Suprapubic skin (tissue), 4 donors: Measurements from ENCODE around the gene CMTR2. TPM values are rescaled to one million over a fixed set of nuclear protein-coding genes. Genes with fewer than 3 reads are reported as not detected.
A peak's percentile ranks its signal among the peaks of the same experiment; 100 is the strongest.
"Not testable (repeated sequence)": the region's sequence is repeated elsewhere in the genome, so short reads cannot be mapped to it uniquely, and the experiment has no call there.

Experiments
- DNase-seq, 2 donors: peaks; one replicate each; pipeline ENCODE4 v3.0.0-alpha.2; 2019; ENCODE audit warnings: low spot score in 2 of 2
- H3K27ac ChIP-seq: fragments of 200-600 bp; sonication (generic); one replicate; pipeline ENCODE4 v1.5.1; 2019
- H3K27me3 ChIP-seq: fragments of 200-600 bp; sonication (generic); one replicate; pipeline ENCODE4 v1.5.1; 2019
- H3K36me3 ChIP-seq: fragments of 200-600 bp; sonication (generic); one replicate; pipeline ENCODE4 v1.5.1; 2019
- H3K4me1 ChIP-seq: fragments of 200-600 bp; sonication (generic); one replicate; pipeline ENCODE4 v1.5.1; 2019
- H3K4me3 ChIP-seq: fragments of 200-600 bp; sonication (generic); one replicate; pipeline ENCODE4 v1.5.1; 2019; ENCODE audit warnings: mild to moderate bottlenecking
- H3K9me3 ChIP-seq: fragments of 200-600 bp; sonication (generic); one replicate; pipeline ENCODE4 v1.5.1; 2019
- CTCF ChIP-seq, 2 donors: fragments of 200-600 bp in 1 of 2; fragments of 450-650 bp in 1 of 2; sonication (generic) in 1 of 2; IDR thresholded peaks; one replicate each; pipeline ENCODE4 v1.5.1; 2016 to 2019; ENCODE audit warnings: antibody characterized with exemption in 2 of 2, mild to moderate bottlenecking in 1 of 2, moderate library complexity in 1 of 2
- EP300 ChIP-seq: sonication (generic); formaldehyde crosslinking; IDR thresholded peaks from one replicate; pipeline ENCODE4 v1.6.1; 2017; ENCODE audit warnings: antibody characterized with exemption
- POLR2A ChIP-seq, 2 donors: fragments of 450-650 bp; IDR thresholded peaks; one replicate each; pipeline ENCODE4 v1.6.1; 2017; ENCODE audit warnings: antibody characterized with exemption in 2 of 2, mild to moderate bottlenecking in 2 of 2, moderate library complexity in 2 of 2
- POLR2AphosphoS5 ChIP-seq, 3 donors: sonication (generic); formaldehyde crosslinking; IDR thresholded peaks; one replicate each; pipeline ENCODE4 v1.6.1; 2017; ENCODE audit warnings: antibody characterized with exemption in 3 of 3
- WGBS: methylation state at CpG from one replicate; pipeline ENCODE4 v1.1.5; 2018; 5-methylcytosine and 5-hydroxymethylcytosine counted together
- total RNA-seq, 4 donors: library from RNA; depleted of rRNA; stranded (reverse); fragments of >200 nt; gene quantifications; one replicate each; pipeline ENCODE4 v1.1.0, GENCODE V29; 2016

Gene CMTR2
- total RNA-seq, 4 donors from 2014 or later = 17.9 to 21.3 (median 19.6) TPM

GRCh38 chr16:71328151-71328550, 38.9 kb upstream of the CMTR2 start:
- no peak for TF ChIP-seq POLR2A (IDR thresholded peaks at IDR 0.05)
- no peak for TF ChIP-seq EP300
- TF ChIP-seq CTCF (IDR thresholded peaks at IDR 0.05) = no peak
- TF ChIP-seq POLR2AphosphoS5 (IDR thresholded peaks at IDR 0.05) = no peak
- no peaks in the 10 kb centered on the region for H3K27me3 ChIP-seq
- H3K36me3 ChIP-seq = no peaks in the 10 kb centered on the region
- H3K9me3 ChIP-seq = no peaks in the 10 kb centered on the region
- no peak overlapping the region for H3K4me3 ChIP-seq
- 87% methylated on average over 3 of the region's 3 CpGs for whole genome bisulfite sequencing
- no peaks in the 10 kb centered on the region for H3K4me1 ChIP-seq
- DNase-seq = no peak
- no peak overlapping the region for H3K27ac ChIP-seq

DNA sequence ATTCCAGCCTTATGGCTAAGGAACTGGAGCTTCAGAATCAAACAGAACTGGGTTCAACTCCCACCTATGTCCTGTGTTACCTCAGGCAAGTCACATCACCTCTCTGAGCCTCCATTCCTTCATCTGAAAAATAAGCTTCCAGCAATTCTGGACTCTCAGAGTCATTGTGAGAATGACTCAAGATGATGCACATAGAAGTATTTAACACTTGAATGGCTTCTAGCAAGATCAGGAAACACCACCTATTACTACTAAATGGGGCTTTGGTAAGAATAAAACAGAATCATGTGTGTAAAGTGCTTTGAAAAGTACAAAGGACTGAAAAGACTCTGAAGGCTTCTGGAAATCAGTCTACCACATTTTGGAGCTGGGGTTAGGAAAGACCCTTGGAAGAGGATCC, 38.5 kb upstream of the CMTR2 start:
- no peak overlapping the region for H3K27ac ChIP-seq
- TF ChIP-seq EP300 (no peak), CTCF (IDR thresholded peaks at IDR 0.05) (no peak), POLR2AphosphoS5 (IDR thresholded peaks at IDR 0.05) (no peak), POLR2A (IDR thresholded peaks at IDR 0.05) (no peak)
- H3K4me1 ChIP-seq = no peaks in the 10 kb centered on the region
- H3K4me3 ChIP-seq = no peak overlapping the region
- H3K36me3 ChIP-seq = no peaks in the 10 kb centered on the region
- no peaks in the 10 kb centered on the region for H3K27me3 ChIP-seq
- no peak for DNase-seq
- no peaks in the 10 kb centered on the region for H3K9me3 ChIP-seq

GRCh38 chr16:71319999-71320398, 30.8 kb upstream of the CMTR2 start:
- 28% methylated on average over 4 of the region's 4 CpGs for WGBS

DNA sequence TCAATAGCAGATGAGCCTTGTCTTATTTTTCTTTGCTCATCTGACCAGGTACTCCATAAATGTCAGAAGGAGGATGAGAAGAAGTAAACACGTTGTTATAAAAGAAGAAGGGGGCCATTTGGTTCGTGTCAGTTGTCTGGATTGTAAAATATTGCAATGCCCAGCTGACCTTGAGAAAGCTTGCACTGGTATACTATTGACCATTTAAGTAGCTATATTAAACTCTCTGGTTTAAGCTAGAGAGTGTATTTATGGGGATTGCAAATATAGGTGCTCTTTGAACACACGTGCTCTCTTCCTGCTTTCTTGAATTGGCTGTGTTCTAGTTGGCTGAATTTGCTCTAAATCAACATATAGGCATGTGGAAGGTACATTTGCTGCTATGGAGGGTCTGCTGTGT, 26.1 kb upstream of the CMTR2 start:
- Histone ChIP-seq H3K9me3 (no peaks in the 10 kb centered on the region), H3K4me3 (no peak overlapping the region), H3K36me3 (no peaks in the 10 kb centered on the region), H3K27me3 (peaks cover 17% of the 10 kb centered on the region), H3K4me1 (no peaks in the 10 kb centered on the region), H3K27ac (no peak overlapping the region)
- 34% methylated on average over 3 of the region's 3 CpGs for WGBS
- TF ChIP-seq CTCF (IDR thresholded peaks at IDR 0.05) = no peak
- no peak for TF ChIP-seq POLR2AphosphoS5 (IDR thresholded peaks at IDR 0.05)
- TF ChIP-seq EP300 = no peak
- TF ChIP-seq POLR2A (IDR thresholded peaks at IDR 0.05) = no peak
- no peak for DNase-seq

More at GRCh38 chr16:71319999-71320398, 30.8 kb upstream of the CMTR2 start:
- TF ChIP-seq POLR2A (IDR thresholded peaks at IDR 0.05) = no peak
- TF ChIP-seq CTCF (IDR thresholded peaks at IDR 0.05) = no peak
- TF ChIP-seq POLR2AphosphoS5 (IDR thresholded peaks at IDR 0.05) = no peak
- no peak for TF ChIP-seq EP300
- DNase-seq = no peak
- Histone ChIP-seq H3K27ac (no peak overlapping the region), H3K36me3 (no peaks in the 10 kb centered on the region), H3K27me3 (peaks cover 7% of the 10 kb centered on the region), H3K4me3 (no peak overlapping the region), H3K4me1 (no peaks in the 10 kb centered on the region), H3K9me3 (no peaks in the 10 kb centered on the region)

DNA sequence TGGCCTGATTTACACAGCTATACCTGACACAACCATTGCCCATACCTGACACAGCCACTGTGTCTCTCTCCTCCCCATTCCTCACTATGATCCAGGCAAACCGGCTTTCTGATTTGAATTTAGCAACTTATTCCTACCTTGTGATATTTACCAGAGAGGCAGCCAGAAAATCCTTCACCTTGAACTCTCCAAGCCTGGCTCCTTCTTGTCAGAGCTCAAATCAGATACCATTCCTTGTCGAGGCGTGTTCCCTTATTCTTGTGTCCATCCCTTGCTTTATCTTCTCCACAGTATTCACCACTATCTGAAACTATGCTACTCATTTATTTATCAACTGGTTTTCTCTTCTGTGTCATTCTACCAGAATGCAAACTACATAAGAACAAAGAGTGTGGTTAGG, 24.4 kb upstream of the CMTR2 start:
- WGBS = 77% methylated on average over 3 of the region's 3 CpGs
- not testable (repeated sequence) for H3K27ac ChIP-seq, H3K36me3 ChIP-seq, H3K9me3 ChIP-seq, H3K4me3 ChIP-seq, H3K4me1 ChIP-seq, DNase-seq
- peaks cover 27% of the 10 kb centered on the region for H3K27me3 ChIP-seq

DNA sequence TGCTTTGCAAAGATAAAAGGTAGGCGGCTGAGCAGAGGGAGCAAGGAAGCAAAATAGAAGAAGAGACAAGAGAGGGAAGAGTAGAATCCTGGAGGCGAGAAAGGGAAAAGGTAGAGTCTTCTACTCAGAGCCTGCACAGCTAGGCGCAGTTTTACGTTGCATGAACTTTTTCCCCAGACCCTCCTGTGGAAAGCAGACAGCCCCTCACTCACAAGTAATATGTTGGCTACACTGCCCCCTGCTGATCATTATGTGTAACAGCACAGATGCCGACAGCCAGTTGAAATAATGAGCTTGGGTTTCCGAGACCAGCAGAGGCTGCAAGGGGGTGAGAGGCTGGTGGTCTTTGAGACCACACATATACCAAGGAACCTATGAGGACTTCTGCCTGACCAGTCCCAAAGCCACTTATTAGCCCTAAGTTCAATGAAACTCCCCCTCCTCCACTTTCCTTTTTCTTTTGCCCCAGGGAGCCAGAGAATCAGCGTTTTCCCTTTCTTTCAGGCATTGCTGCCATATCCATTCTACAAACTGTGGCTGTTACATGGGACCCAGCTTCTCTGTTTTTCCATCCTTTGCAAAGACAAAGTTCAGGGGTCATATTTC, 22.5 kb upstream of the CMTR2 start:
- DNase-seq = no peak
- no peak overlapping the region for H3K27ac ChIP-seq
- H3K4me3 ChIP-seq = no peak overlapping the region
- WGBS = 22% methylated on average over 7 of the region's 7 CpGs
- H3K9me3 ChIP-seq = no peaks in the 10 kb centered on the region
- TF ChIP-seq POLR2A (IDR thresholded peaks at IDR 0.05) (no peak), CTCF (IDR thresholded peaks at IDR 0.05) (peak; percentile 20 to 58)
- H3K36me3 ChIP-seq = no peaks in the 10 kb centered on the region
- H3K27me3 ChIP-seq = peaks cover 23% of the 10 kb centered on the region
- H3K4me1 ChIP-seq = no peaks in the 10 kb centered on the region
